ENCODE measurements around the gene MTA3.
A peak's percentile ranks its signal among the peaks of the same experiment; 100 is the strongest.

GRCh38 chr2:42537493-42537892 lies 30.9 kb upstream of the MTA3 start:
- no peak for TF ChIP-seq RAD21 (IDR thresholded peaks at IDR 0.05; ENCODE audit: low read depth)
- no peak for TF ChIP-seq NFIC (IDR thresholded peaks at IDR 0.05)
- TF ChIP-seq TAF1 (IDR thresholded peaks at IDR 0.05; ENCODE audit: low read depth): no peak
- TF ChIP-seq EP300 (IDR thresholded peaks at IDR 0.05; ENCODE audit: borderline replicate concordance): no peak
- 0 out of 2 replicates have a peak, but pooled peaks have one; percentile 50 for TF ChIP-seq CEBPB (IDR thresholded peaks at IDR 0.05)
- no peak for TF ChIP-seq YY1 (IDR thresholded peaks at IDR 0.05; ENCODE audit: low read depth)
- TF ChIP-seq TCF12 (IDR thresholded peaks at IDR 0.05; ENCODE audit: low read depth): no peak
- no peak for TF ChIP-seq TEAD4 (IDR thresholded peaks at IDR 0.05)
